Keratinocyte (primary cell): ENCODE measurements around the gene HOXC11. TPM values are rescaled to one million over a fixed set of nuclear protein-coding genes. Genes with fewer than 3 reads are reported as not detected.

Source experiments
- DNase-seq: peaks from one replicate; pipeline ENCODE4 v3.0.0-alpha.2; 2011; ENCODE audit warnings: low read depth, missing footprints, low spot score
- FAIRE-seq: peaks from 2 replicates; lab custom pipeline; 2011; peaks lifted over from hg19 to GRCh38; lab: Jason Lieb, UNC
- H2AFZ ChIP-seq: 2 replicates; pipeline ENCODE4 v1.6.0; 2012; ENCODE audit warnings: low read length, control low read depth, inconsistent platforms; ENCODE audit not compliant: control insufficient read depth
- H3K27ac ChIP-seq: 2 replicates; pipeline ENCODE4 v1.5.1; 2011; ENCODE audit warnings: low read length; ENCODE audit not compliant: control insufficient read depth, insufficient read depth
- H3K27me3 ChIP-seq: 3 replicates; pipeline ENCODE4 v1.6.0; 2011; ENCODE audit warnings: low read length; ENCODE audit not compliant: control insufficient read depth, insufficient read depth; ENCODE audit errors: extremely low read depth
- H3K36me3 ChIP-seq, 2 experiments: 2 replicates in 1 of 2; 3 replicates in 1 of 2; pipeline ENCODE4 v1.5.1; 2011; ENCODE audit warnings: low read length in 2 of 2, mild to moderate bottlenecking in 1 of 2; ENCODE audit not compliant: control insufficient read depth in 2 of 2, insufficient read depth in 2 of 2; ENCODE audit errors: extremely low read depth in 1 of 2
- H3K4me1 ChIP-seq: 3 replicates; pipeline ENCODE4 v1.5.1; 2011; ENCODE audit warnings: low read length; ENCODE audit not compliant: control insufficient read depth, insufficient read depth; ENCODE audit errors: extremely low read depth
- H3K4me2 ChIP-seq: 3 replicates; pipeline ENCODE4 v1.6.0; 2011; ENCODE audit warnings: low read depth, low read length; ENCODE audit not compliant: control insufficient read depth, insufficient read depth; ENCODE audit errors: extremely low read depth
- H3K4me3 ChIP-seq, 3 experiments: fragments of 200-600 bp in 1 of 3; sonication (generic) in 1 of 3; 2 replicates in 2 of 3; 3 replicates in 1 of 3; pipeline ENCODE4 v1.5.1; 2011 to 2016; ENCODE audit warnings: low read length in 3 of 3, mild to moderate bottlenecking in 3 of 3, control low read depth in 2 of 3, inconsistent platforms in 1 of 3, low read depth in 1 of 3, mixed read lengths in 1 of 3, mixed run types in 1 of 3, moderate library complexity in 1 of 3; ENCODE audit not compliant: control insufficient read depth in 2 of 3, insufficient read depth in 2 of 3; ENCODE audit errors: extremely low read depth in 1 of 3
- H3K79me2 ChIP-seq: 2 replicates; pipeline ENCODE4 v1.6.0; 2012; ENCODE audit warnings: low read length; ENCODE audit not compliant: control insufficient read depth, insufficient read depth
- H3K9ac ChIP-seq: 3 replicates; pipeline ENCODE4 v1.6.0; 2011; ENCODE audit warnings: low read length; ENCODE audit not compliant: control insufficient read depth, insufficient read depth; ENCODE audit errors: extremely low read depth
- H3K9me1 ChIP-seq: 3 replicates; pipeline ENCODE4 v1.6.0; 2011; ENCODE audit warnings: low read length; ENCODE audit not compliant: control insufficient read depth, insufficient read depth; ENCODE audit errors: extremely low read depth
- H3K9me3 ChIP-seq: 2 replicates; pipeline ENCODE4 v1.5.1; 2012; ENCODE audit warnings: low read depth, low read length; ENCODE audit not compliant: control insufficient read depth
- H4K20me1 ChIP-seq: 3 replicates; pipeline ENCODE4 v1.6.0; 2011; ENCODE audit warnings: low read length; ENCODE audit not compliant: control insufficient read depth, insufficient read depth; ENCODE audit errors: extremely low read depth
- EZH2 ChIP-seq: IDR thresholded peaks from one replicate; pipeline ENCODE4 v1.6.1; 2012; ENCODE audit warnings: inconsistent platforms, mild to moderate bottlenecking, low read length, moderate library complexity
- dilution Hi-C: fragments of 300-500 bp; cut with MboI; formaldehyde crosslinking; loops from one replicate; pipeline ENCODE4 v1.7.0; 2020; ENCODE audit warnings: low sequenced_read_pairs; ENCODE audit not compliant: extremely low pct_ligation_motif_present
- polyA plus RNA-seq, 5 experiments: library from polyadenylated mRNA; depleted of rRNA in 3 of 5; stranded (reverse) in 3 of 5; stranded (forward) in 1 of 5; unstranded in 1 of 5; fragments of >200 nt; gene quantifications; 1 replicate in 1 of 5; 2 replicates in 3 of 5; 3 replicates in 1 of 5; pipeline versions ENCODE4 v1.2.1 to v1.2.3, GENCODE V29; 2011 to 2012; ENCODE audit warnings: missing spikeins in 2 of 5, low read depth in 1 of 5, low replicate concordance in 1 of 5
- TF ChIP-seq, protein P1 (sequence below), 3 experiments: IDR thresholded peaks in 1 of 3; conservative IDR thresholded peaks in 1 of 3; optimal IDR thresholded peaks in 1 of 3; 2 replicates in 2 of 3; 3 replicates in 1 of 3; pipeline versions ENCODE3 to v1.5.1; 2011; ENCODE audit warnings: low read length in 3 of 3, mild to moderate bottlenecking in 3 of 3, moderate library complexity in 2 of 3, control low read depth in 1 of 3, inconsistent platforms in 1 of 3; ENCODE audit not compliant: insufficient read depth in 2 of 3; ENCODE audit errors: extremely low read depth in 1 of 3

HOXC11 gene
- polyA plus RNA-seq, 1 donor (not counting 4 experiments of a cell fraction or from before 2014, with no cell fraction given) = 1.6 TPM

DNA sequence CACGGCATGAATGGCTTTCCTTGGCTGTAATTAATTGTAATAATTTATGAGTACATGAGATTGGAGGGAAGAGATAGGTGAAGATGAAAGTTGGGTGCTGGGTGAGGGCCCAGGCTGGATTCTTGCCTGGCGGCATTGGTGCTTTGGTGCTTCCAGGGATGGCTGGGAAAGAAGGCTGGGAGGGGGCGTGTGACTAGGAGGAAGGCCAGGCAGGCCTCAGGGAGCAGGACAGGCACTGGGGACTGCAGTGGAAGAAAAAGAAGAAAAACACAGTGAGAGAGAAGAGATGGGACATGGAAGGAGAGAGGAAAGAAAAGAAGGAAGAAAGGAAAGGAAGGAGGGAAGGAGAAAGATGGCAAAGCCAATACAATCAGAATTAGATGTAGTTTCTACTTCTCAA is 30.7 kb downstream of the HOXC11 start:
- Histone ChIP-seq H2AFZ (no peak overlapping the region), H3K27me3 (no peaks in the 10 kb centered on the region), H4K20me1 (no peaks in the 10 kb centered on the region), H3K4me3 (no peak overlapping the region), H3K27ac (no peak overlapping the region), H3K4me1 (peaks cover 18% of the 10 kb centered on the region), H3K79me2 (peaks cover 50% of the 10 kb centered on the region), H3K4me2 (no peak overlapping the region), H3K9me1 (no peaks in the 10 kb centered on the region), H3K9ac (no peak overlapping the region), H3K36me3 (peaks cover 2 to 6% of the 10 kb centered on the region in 2 experiments), H3K9me3 (no peaks in the 10 kb centered on the region)
- DNase-seq (no peak), FAIRE-seq (no peak)
- dilution Hi-C loops = no loop called here
- no peak for TF ChIP-seq EZH2
- TF ChIP-seq, protein P1, sequence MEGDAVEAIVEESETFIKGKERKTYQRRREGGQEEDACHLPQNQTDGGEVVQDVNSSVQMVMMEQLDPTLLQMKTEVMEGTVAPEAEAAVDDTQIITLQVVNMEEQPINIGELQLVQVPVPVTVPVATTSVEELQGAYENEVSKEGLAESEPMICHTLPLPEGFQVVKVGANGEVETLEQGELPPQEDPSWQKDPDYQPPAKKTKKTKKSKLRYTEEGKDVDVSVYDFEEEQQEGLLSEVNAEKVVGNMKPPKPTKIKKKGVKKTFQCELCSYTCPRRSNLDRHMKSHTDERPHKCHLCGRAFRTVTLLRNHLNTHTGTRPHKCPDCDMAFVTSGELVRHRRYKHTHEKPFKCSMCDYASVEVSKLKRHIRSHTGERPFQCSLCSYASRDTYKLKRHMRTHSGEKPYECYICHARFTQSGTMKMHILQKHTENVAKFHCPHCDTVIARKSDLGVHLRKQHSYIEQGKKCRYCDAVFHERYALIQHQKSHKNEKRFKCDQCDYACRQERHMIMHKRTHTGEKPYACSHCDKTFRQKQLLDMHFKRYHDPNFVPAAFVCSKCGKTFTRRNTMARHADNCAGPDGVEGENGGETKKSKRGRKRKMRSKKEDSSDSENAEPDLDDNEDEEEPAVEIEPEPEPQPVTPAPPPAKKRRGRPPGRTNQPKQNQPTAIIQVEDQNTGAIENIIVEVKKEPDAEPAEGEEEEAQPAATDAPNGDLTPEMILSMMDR (optimal IDR thresholded peaks at IDR 0.05 in 1 of 3, IDR thresholded peaks at IDR 0.05 in 1 of 3, conservative IDR thresholded peaks at IDR 0.05 in 1 of 3; ENCODE audit: extremely low read depth in 1 of 3, insufficient read depth in 2 of 3, low read length in 3 of 3) = no peak

- Histone ChIP-seq H3K27ac (no peak overlapping the region), H2AFZ (no peak overlapping the region), H3K27me3 (no peaks in the 10 kb centered on the region), H3K9ac (no peak overlapping the region), H3K79me2 (peaks cover 45% of the 10 kb centered on the region), H3K4me3 (no peak overlapping the region), H3K4me1 (peaks cover 12% of the 10 kb centered on the region), H3K9me3 (no peaks in the 10 kb centered on the region), H3K4me2 (no peak overlapping the region), H3K9me1 (no peaks in the 10 kb centered on the region), H3K36me3 (peaks cover 2 to 6% of the 10 kb centered on the region in 2 experiments), H4K20me1 (no peaks in the 10 kb centered on the region)
- TF ChIP-seq, protein P1 (optimal IDR thresholded peaks at IDR 0.05 in 1 of 3, IDR thresholded peaks at IDR 0.05 in 1 of 3, conservative IDR thresholded peaks at IDR 0.05 in 1 of 3; ENCODE audit: extremely low read depth in 1 of 3, insufficient read depth in 2 of 3, low read length in 3 of 3) = peak in 2 of 3 experiments; percentile 9 to 36
- no peak for TF ChIP-seq EZH2
- dilution Hi-C loops = no loop called here
- FAIRE-seq = no peak
- no peak for DNase-seq
Measured at GRCh38 chr12:54004063-54004840, 31.3 kb downstream of the HOXC11 start.
